NCI-H82 treated with DMSO at 0.1 percent for 48 hours (cell line): ENCODE measurements around the gene SYT10.
"Not testable (repeated sequence)": the region's sequence is repeated elsewhere in the genome, so short reads cannot be mapped to it uniquely, and the experiment has no call there.

ENCODE experiments used
- DNase-seq: peaks from one replicate; lab custom pipeline; 2025; ENCODE audit not compliant: unreplicated experiment; lab: John Stamatoyannopoulos, UW

SYT10 gene, protein sequence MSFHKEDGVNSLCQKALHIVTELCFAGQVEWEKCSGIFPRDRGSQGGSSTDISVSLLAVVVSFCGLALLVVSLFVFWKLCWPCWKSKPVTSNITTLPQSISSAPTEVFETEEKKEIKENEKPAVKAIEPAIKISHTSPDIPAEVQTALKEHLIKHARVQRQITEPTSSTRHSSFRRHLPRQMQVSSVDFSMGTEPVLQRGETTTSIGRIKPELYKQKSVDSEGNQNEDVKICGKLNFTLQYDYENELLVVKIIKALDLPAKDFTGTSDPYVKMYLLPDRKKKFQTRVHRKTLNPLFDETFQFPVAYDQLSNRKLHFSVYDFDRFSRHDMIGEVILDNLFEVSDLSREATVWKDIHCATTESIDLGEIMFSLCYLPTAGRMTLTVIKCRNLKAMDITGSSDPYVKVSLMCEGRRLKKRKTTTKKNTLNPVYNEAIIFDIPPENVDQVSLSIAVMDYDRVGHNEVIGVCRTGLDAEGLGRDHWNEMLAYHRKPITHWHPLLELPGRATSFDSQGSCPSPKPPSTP

DNA sequence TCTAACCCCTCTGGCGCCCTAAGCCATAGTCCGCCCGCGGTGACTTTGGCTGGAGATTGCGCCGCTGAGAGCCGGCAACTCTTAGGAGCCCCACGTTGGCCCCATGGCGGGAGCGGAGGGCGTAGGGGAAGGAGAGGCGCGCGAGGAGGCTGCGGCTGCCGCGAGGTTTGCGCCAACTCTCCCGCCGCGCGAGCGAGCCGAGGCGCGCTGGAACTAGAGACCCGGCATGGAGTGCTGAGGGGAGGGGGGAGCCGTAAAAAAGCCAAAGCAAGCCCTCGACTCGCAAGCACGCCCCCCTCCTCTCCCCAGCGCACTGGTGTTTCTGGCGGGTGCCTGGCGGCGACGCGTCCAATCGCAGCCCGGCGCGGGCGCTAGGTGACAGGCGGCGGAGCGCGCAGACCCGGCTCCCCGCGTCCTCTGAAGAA lies at the start of gene SYT10:
SYT10 (minus strand) TSS at position 233 of the 425 bp plus-strand sequence. CDS start 297 bp downstream, outside the sequence.
- DNase-seq, result no peak

DNA sequence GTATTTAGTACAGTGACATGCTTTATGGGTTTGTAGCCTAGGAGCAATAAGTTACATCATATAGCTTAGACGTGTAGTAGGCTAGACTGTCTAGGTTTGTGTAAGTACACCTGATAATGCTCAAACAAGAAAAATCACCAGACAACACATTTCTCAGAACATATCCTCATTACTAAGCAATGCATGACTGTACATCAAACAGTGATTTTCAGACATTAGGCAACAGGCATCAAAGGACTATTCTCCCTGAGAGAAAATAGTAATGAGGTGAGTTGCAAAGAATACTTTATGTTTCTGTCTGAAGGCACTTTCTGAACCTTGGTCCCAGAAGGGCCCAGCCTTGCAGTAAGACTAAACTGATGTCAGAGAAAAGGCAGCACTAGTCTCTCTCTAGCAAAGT lies 48.4 kb upstream of the SYT10 start:
- no peak for DNase-seq

DNA sequence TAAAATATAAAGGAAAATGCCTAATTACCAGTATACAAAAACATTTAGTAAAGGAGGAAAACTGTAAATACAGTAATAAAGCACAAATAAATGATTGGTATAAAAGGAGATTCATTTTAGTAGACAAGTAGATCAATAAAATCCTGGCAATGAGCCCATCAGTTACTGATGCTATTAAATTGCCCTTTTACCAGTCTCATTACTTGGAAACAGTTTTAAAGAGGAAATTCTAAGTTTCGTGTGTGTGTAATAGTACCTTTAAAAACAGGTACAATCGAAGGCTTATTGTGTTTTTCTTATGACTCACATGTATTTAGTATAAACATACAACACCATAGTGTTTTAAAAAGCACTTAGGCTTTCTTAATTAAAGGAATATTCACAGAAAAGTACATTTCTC lies 46.4 kb upstream of the SYT10 start:
- DNase-seq, result no peak

DNA sequence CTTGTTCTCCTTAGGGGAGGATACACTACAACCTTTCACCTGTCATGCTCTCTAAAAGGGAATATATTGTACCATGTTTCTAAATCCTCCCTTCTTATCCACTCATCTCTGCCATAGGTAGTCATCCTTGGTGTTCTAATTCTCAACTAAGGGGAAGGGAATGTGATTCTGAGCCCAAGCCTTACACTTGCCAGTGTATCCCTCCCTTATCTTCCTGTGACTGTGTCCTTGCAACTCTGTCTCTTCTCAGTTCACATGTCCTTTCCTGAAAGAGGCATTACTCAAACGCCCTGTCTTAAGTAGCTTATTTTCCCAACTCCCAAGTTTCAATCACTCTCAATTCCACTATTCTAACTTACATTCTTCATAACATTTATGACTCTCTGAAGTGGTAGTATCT lies 44.5 kb upstream of the SYT10 start:
- no peak for DNase-seq

DNA sequence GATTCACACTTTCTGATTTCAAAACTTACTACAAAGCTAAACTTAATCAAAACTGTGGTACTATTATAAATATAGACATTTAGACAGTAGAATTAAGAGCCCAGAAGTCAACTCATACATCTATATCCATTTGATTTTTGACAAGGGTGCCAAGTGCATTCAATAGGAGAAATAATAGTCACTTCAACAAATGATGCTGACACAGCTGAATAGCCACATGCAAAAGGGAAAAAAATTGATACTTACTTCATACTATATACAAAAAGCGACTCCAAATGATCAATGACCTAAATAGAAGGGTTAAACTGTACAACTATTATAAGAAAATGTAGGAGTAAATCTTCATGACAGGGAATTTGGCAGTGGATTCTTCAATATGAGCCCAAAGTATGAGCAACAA lies 40.7 kb upstream of the SYT10 start:
- DNase-seq, result no peak

DNA sequence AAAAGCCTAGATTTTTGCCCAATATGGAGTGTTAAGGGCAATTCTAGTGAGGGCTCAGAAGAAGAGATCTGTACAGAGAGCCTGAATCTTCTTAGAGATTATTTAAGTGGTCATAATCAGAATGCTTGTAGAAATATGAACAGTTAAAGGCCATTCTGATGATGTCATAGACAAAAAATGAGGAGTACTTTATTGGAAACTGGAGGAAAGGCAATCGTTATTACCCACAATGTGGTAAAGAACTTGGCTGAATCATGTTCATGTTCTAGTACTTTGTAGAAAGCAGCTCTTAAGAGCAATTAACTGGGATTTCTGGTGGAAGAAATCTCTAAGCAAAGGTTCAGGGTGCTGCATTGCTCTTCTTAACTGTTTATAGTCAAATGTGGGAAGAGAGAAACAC lies 36.4 kb upstream of the SYT10 start:
- DNase-seq, result no peak

DNA sequence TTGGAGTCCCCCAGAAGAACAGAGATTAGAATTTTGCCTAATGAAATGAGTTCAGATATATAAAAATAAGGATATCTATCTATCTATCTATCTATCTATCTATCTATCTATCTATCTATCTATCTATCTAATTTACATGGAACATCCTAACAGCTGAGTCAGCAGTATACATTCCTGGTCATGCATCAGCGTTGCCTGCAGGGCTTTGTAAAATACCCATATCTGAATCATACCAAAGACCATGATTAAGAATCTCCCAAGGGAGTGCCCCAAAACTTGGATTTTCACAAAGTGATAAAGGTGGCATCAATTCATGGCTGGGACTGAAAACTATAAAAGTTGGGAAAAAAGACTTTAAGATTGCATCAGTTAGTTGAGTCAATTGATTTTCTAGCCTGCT lies 32.7 kb upstream of the SYT10 start:
- no peak for DNase-seq

DNA sequence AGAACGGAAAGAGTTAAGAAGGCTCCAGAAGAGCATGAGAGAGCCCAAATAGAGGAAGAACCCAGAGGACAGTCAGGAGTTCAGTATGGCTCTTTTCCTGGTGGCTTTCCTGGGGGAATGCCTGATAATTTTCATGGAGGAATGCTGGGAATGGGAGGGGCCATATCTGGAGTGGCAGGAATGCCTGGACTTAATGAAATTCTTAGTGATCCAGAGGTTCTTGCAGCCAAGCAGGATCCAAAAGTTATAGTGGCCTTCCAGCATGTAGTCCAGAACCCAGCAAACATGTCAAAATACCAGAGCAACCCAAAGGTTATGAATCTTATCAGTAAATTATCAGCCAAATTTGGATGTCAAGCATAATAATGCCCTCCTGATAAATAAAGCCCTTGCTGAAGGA lies 15.5 kb upstream of the SYT10 start:
- DNase-seq, result no peak

DNA sequence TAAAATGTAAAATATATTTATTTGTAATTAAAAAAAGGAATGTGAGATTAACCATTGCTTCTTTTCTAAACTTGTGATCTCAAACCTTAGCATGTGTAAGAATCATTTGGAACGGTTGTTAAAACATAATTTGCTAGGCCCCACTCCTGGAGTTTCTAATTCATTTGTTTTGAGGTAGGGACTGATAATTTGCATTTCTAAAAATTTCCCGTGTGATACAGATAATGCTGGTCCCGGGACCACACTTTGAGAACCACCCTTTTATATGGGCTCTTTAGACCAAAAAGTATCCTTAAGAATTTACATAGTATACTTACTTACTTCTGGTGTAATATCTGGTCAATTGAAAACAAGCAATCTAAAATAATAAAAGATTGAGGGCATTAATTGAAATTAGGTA lies 10.9 kb upstream of the SYT10 start:
- DNase-seq, result no peak

DNA sequence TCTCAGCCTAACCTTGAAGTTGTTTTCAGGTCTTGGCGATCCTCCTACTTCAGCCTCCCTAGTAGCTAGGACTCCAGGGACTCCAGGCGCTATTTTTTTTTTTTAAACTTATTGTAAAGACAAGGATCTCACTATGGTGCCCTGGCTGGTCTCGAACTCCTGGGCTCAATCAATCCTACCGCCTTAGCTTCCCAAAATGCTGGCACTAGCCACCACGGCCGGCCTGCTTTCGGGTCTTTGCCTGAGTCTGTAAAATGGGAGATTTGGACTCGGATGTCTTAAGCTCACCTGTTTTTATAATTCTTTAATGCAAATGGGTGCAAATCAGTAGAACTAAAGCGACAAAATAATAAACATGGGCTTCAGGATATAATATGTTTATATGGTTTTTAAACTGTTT lies 858 bp upstream of the SYT10 start:
- DNase-seq, result no peak

DNA sequence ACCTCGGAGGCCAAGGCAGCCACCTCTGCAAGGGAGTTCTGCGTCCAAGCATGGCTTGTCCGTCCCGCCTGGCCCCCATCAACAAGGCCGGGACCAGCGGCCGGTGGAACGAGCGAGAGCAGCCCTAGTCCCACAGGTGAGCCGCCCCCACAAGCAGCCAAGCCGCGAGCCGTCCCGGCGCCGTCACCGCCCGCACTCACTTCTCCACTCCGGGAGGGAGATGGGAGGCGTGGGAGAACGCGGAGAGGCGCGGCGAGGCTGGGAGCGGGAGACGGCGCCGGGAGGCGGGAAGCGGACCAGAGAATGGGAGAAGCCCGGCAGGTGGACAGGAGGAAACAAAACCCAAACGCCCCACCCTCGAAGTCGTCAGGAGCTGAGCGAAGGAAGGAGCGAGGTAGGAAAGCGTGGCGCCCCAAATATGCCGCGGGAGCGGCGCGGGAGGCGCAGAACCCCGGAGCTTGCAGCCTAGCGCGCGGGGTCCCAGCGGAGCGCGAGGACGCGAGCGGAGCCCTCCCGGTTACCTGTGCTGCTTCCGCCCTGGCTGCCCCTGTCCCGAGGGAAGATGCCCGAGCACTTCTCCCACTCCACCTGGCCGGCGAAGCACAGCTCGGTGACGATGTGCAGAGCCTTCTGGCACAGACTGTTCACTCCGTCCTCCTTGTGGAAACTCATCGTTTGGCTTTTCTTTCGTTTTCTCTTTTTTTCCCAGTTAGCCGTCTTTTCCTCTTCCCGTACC lies 600 bp downstream of the SYT10 start:
- no peak for DNase-seq

DNA sequence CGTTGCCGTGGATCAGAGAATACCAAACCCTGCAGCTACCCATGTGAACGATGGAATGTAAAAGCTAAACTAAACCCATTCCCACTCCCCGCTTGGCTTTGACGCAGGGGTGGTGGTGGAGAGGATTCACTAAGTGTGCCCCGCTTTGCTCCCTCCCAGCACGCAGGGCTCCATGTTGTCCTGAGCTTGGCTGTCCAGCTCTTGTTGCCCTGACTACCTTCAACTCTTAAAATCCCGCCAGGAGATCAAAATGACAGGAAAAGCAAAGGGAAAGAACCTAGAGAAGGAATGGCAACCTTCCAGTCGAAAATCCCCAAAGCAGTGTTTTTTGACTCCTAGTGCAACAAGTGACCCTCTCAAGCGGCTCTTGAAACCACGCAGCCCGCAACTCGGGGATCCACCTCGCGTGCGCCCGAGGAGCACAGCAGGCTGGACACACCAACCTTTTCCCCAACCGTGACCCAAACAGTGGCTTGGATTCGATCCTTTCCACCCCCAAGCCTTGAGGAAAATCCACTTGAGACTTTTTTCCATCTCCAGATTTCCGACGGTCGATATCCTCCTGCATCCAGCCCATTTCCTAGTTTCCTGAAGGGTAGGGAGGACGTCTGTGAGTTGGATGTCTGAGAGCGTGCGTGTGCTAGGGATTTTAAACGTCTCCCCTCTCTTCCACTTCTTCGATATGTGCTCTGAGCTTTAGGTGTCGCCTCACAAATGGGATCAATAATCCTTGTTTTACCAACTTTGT lies 1.4 kb downstream of the SYT10 start:
- DNase-seq, result no peak

DNA sequence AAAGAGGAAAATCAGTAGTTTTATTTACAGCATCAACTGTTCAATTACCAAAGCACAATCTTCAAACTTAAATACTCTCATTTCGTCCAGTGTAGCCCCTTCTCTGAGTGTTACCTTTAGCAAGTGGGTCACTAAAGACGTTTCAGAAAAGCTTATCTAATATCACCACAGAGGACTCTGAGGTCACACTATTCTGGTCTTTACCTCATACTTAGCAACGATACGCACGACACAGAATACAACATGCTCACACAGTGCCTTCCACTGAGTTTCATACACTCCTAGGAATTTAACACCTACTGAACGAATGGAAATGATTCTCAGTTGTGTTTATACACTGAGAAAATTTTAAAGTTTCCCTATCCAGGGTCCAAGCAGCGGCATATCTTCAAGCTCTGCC lies 2.0 kb downstream of the SYT10 start:
- DNase-seq, result no peak

DNA sequence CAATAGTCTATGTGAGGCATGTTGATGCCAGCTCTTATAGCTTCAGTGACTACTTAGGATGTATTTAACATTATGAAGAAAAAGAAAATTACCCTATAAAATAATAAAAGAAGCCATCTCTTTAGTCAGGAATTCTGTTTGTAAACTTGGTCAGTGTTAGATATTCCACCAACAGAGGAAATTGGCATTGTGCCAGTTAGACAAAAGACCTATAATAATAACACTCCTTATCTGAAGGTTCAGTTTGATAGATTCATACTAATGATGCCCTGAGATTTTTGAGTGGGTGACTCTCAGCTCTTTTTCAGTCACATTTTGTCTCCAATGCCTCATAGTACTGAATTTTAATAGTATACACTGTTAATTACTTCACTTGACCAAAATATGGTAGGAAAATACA lies 6.6 kb downstream of the SYT10 start:
- DNase-seq, result no peak

DNA sequence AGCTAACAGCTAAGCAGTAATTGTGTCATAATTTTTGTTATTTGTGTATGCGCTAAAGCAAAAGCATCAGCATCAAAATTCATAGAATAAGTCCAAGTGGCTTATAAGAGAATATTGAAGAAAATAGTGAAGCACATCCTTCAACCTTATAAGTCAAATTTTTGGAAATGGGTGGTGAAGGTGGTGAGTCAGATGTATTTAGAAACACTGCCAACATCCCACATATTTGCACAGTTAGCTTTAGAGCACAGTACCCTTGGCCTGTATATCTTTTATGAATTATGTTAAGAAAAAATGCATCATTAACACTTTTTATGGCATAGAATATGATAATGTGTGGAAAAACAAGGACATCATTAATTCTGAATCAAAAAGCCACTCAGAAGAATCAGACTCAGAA lies 8.0 kb downstream of the SYT10 start:
- no peak for DNase-seq

DNA sequence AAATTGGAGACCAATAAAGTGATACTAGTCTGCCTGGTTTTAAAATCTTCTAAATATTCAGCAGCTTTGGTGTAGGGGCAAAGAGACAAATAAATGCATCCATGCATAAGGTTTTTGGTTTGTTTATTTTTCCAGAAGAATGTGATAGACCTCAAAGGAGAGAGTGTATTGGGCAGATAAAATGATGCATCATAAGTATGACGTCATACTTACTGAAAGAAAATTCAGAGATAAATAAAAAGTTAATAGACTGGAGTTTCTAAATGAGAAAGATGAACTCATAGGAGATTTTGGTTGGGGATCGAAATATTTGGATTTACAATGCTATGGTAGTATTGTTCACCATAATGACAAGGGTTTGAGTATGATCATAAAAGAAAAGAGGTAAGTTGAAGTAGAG lies 10.2 kb downstream of the SYT10 start:
- DNase-seq, result no peak

DNA sequence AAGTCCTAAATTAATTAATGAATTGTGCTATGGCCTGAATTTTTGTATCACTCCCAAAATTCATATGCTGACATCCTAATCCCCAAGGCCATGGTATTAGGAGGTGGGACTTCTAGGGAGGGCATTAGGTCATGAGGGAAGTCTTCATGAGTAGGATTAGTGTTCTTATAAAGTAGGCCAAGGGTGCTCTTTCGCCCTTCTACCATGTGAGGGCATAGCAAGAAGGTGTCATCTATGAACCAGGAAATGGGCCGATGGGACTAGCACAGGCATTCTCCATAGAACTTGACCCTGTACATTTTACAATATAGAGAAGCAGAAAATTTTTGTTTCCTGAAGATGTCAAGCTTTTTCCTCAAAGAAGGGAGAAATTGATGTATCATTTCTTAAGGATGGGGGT lies 12.5 kb downstream of the SYT10 start:
- no peak for DNase-seq

DNA sequence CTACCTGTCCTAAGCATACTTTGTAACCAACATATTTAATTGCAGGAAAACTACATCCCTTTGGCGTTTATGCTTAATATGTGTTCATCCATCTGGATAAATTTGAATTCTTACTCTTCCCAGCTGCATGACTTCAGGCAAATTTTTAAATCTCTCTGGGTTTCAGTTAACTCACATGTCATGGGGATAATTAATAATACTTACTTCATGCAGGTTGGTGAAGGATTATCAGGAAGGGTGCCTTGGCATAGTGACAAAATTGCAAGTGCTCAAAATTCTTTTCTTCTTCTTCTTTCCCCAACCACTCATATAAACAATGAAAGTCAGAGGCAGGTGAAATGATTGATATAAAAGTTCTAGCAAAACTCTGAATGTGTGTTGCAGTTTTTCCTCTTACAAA lies 15.9 kb downstream of the SYT10 start:
- no peak for DNase-seq

DNA sequence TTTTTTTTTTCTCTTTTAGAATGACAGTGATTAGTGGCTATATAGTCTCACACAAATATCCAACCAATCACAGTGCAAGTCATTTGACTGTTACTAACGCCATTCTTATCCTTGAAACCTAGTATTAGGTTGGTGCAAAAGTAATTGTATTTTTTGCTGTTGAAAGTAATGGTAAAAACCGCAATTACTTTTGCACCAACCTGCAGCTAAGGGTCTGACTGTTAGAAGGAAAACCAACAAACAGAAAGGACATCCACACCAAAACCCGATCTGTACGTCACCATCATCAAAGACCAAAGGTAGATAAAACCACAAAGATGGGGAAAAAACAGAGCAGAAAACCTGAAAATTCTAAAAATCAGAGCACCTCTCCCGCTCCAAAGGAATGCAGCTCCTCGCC lies 27.2 kb downstream of the SYT10 start:
- DNase-seq, result not testable (repeated sequence)

DNA sequence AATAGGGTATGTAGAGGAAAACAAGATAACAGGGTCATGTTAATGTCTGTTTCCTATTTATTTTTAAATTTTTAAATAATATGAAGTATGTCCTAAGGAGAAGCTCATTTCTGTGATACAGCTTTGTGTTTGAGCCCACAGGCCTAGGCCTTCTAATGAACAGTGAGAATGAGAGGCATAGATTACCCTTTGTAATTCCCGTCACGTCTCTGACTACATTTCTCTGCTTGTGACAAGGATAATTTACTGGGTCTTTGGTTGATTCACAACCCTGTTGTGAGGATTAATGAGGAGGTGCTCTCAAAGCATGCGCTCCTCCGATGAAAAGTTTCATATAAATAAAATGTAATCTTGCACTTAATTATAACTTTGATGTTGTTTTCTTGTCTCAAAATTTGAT lies 56.1 kb downstream of the SYT10 start:
- no peak for DNase-seq

DNA sequence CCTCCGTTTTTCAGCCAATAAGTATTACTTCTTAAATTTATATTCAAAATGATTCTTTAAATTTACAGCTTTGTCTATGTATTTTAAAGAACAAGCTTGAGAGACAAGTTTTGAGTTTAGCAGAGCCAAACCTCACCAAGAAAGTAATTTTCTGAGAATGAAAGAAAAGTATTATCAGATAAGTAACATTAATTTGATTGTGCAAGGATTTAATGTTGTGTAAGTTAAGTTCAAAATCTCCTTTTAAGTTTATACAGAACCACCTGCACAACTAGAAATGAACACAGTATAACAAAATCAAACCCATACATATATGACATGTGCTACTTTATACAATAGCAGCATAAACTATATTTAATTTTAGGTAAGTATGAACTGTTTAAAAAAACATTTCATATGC lies 63.5 kb downstream of the SYT10 start:
- DNase-seq, result no peak

DNA sequence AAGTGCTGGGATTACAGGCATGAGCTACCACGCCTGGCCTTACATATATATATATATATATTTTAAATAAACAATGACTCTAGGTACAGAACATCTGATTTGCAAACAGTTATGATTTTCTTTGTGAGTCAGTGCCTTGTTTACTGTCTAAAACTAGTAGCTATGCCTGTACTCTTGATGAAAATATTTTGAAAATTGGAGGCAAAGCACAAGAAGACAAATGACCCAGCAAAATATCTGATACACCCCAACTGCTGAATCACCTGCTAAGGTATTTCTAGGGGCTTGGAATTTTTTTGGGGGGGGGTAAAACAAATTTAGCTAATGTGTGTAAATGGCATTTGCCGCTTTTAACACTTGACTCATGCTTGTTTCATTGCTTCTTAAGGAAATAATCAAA lies 69.3 kb downstream of the SYT10 start:
- DNase-seq, result no peak
